RWPE2 (cell line): ENCODE measurements around the gene SIAH3.
"Not testable (repeated sequence)": the region's sequence is repeated elsewhere in the genome, so short reads cannot be mapped to it uniquely, and the experiment has no call there.

Source experiments
- ATAC-seq: fragments of 200-7000 bp; cut with Tn5 transposase; 3 replicates; pipeline ENCODE4 v1.9.1; 2021; ENCODE audit warnings: low read depth
- DNase-seq: peaks from one replicate; pipeline ENCODE4 v3.0.0-alpha.2; 2020; ENCODE audit warnings: low spot score
- H3K27ac ChIP-seq: fragments of 450-650 bp; 2 replicates; pipeline ENCODE4 v1.5.1; 2017; ENCODE audit warnings: mild to moderate bottlenecking; ENCODE audit not compliant: poor library complexity, severe bottlenecking
- H3K27me3 ChIP-seq: fragments of 250-450 bp; sonication (Bioruptor Pico); 2 replicates; pipeline ENCODE4 v1.5.1; 2021; ENCODE audit warnings: mild to moderate bottlenecking, moderate library complexity; ENCODE audit not compliant: insufficient read depth, poor library complexity, severe bottlenecking
- H3K36me3 ChIP-seq: fragments of 250-450 bp; sonication (Bioruptor Pico); 2 replicates; pipeline ENCODE4 v1.5.1; 2020; ENCODE audit warnings: low read depth, mild to moderate bottlenecking, moderate library complexity
- H3K4me1 ChIP-seq: fragments of 250-450 bp; sonication (Bioruptor Pico); 2 replicates; pipeline ENCODE4 v1.5.1; 2021; ENCODE audit warnings: mild to moderate bottlenecking, moderate library complexity; ENCODE audit not compliant: insufficient read depth, poor library complexity, severe bottlenecking
- H3K4me3 ChIP-seq: fragments of 250-450 bp; sonication (Bioruptor Pico); 2 replicates; pipeline ENCODE4 v1.5.1; 2021; ENCODE audit warnings: mild to moderate bottlenecking, moderate library complexity; ENCODE audit not compliant: severe bottlenecking
- H3K9me3 ChIP-seq: fragments of 250-450 bp; sonication (Bioruptor Pico); 2 replicates; pipeline ENCODE4 v1.5.1; 2021; ENCODE audit warnings: mild to moderate bottlenecking, moderate library complexity; ENCODE audit not compliant: severe bottlenecking
- CTCF ChIP-seq: fragments of 450-650 bp; IDR thresholded peaks from one replicate; pipeline ENCODE4 v1.5.1; 2017; ENCODE audit warnings: mild to moderate bottlenecking, moderate library complexity; ENCODE audit not compliant: poor library complexity, severe bottlenecking

SIAH3 gene

GRCh38 chr13:45875951-45876350 is 24.4 kb upstream of the SIAH3 start:
- Histone ChIP-seq H3K36me3 (no peaks in the 10 kb centered on the region), H3K27me3 (no peaks in the 10 kb centered on the region), H3K4me1 (peaks cover 25% of the 10 kb centered on the region), H3K9me3 (no peaks in the 10 kb centered on the region), H3K27ac (no peak overlapping the region), H3K4me3 (no peak overlapping the region)
- TF ChIP-seq CTCF, result no peak
- DNase-seq (no peak), ATAC-seq (peak; percentile 58)

DNA sequence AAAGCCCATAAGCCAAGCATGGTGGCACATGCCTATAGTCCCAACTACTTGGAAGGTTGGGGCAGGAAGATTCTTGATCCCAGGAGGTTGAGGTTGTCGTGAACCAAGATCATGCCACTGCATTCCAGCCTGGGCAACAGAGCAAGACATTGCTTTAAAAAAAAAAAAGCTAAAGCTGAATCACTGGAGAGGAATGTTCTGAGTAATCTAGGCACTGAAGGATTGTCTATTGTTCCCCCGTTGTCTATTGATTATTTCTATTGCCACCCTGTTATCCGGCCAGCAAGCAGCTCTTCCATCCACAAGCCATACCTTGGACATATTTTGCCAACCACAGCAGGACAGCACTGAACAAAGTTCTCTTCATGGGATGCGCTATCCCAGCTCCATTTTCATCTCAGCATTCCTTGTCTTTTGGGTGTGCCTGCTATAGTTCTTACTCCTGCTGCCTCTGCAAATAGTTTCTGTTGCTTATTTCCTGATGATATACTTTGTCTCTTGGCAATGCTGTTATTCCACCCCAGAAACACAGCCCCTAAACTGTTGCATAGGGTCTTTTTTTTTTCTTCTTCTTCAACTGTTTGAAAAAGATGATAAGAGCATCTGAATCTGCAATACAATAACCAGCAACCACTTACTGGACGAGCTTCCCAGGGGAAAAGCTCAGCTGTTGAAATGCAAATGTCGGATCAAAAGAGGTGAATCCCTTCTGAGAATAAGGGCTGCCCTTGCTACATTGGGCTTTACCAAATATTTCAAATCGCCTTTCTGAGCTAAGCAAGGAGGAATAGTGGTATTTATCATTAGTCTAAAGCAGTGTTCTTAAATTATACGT is 22.2 kb upstream of the SIAH3 start:
- DNase-seq (no peak), ATAC-seq (peak; percentile 77)
- Histone ChIP-seq H3K36me3 (no peaks in the 10 kb centered on the region), H3K4me1 (peaks cover 31% of the 10 kb centered on the region), H3K9me3 (no peaks in the 10 kb centered on the region), H3K27me3 (no peaks in the 10 kb centered on the region), H3K27ac (peak overlapping the region; percentile 32), H3K4me3 (no peak overlapping the region)
- no peak for TF ChIP-seq CTCF

DNA sequence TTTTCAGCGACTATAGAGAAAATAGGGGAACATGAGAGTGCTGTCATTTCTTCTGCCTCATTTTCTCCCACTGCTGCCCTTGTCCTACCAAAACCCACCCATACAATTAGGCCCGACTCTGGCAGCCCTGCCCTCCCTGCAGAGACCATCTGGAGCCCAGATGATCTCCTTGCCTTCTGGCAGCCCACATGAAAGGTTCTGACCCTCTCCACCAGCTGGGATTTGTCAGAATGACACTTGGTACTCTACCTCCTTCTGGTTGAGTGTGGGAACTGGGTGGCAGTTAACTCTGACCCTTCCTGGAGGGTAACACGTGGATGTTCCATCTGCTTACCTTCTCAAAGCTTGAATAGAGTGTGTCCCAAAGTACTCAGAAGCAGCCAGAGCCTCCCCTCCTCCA is 21.0 kb upstream of the SIAH3 start:
- no peaks in the 10 kb centered on the region for H3K9me3 ChIP-seq
- no peak for TF ChIP-seq CTCF
- DNase-seq (no peak), ATAC-seq (no peak)
- H3K36me3 ChIP-seq, result no peaks in the 10 kb centered on the region
- H3K27me3 ChIP-seq, result no peaks in the 10 kb centered on the region
- H3K4me3 ChIP-seq, result no peak overlapping the region
- peaks cover 31% of the 10 kb centered on the region for H3K4me1 ChIP-seq
- no peak overlapping the region for H3K27ac ChIP-seq

- not testable (repeated sequence) for DNase-seq, H3K9me3 ChIP-seq, ATAC-seq, H3K27me3 ChIP-seq, H3K4me3 ChIP-seq, H3K36me3 ChIP-seq
- Histone ChIP-seq H3K4me1 (peaks cover 29% of the 10 kb centered on the region), H3K27ac (peak overlapping the region; percentile 32)
Observed at GRCh38 chr13:45871201-45871600, 19.6 kb upstream of the SIAH3 start.

DNA sequence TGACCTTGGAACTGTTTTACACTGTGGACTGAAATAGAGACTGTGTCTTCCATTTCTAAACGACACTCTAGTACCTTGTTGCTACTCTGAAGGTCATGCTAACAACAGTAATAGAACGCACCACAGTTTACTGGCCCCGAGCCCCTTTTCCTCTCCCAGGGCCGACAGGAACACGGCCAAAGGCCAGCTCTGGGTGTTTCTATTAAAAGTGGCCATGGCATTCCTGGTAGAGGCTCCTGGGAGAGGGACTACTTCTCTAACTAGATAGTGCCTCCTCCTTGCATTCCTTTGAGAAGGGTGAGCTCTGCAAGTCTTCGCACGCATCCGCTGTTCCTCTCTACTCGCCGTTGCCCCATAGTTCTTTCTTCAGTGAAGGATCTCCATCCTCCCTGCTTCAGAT is 18.7 kb upstream of the SIAH3 start:
- Histone ChIP-seq H3K36me3 (no peaks in the 10 kb centered on the region), H3K4me1 (peaks cover 28% of the 10 kb centered on the region), H3K27me3 (no peaks in the 10 kb centered on the region), H3K27ac (no peak overlapping the region), H3K4me3 (no peak overlapping the region), H3K9me3 (no peaks in the 10 kb centered on the region)
- no peak for TF ChIP-seq CTCF
- no peak for ATAC-seq
- no peak for DNase-seq
